Osteocyte (in vitro differentiated cells): Measurements from ENCODE around the gene CYBC1. TPM values are rescaled to one million over a fixed set of nuclear protein-coding genes. Genes with fewer than 3 reads are reported as not detected.

Experiments
- DNase-seq: peaks from one replicate; pipeline ENCODE4 v3.0.0; 2021; ENCODE audit warnings: mixed read lengths; ENCODE audit not compliant: unreplicated experiment; ENCODE audit errors: extremely low spot score
- H3K27ac Mint-ChIP-seq: one replicate; pipeline ENCODE4 v1.8.0; 2021; ENCODE audit warnings: mild to moderate bottlenecking, mixed read lengths; ENCODE audit not compliant: unreplicated experiment
- H3K27me3 Mint-ChIP-seq: one replicate; pipeline ENCODE4 v1.8.0; 2021; ENCODE audit warnings: mixed read lengths; ENCODE audit not compliant: unreplicated experiment
- H3K36me3 Mint-ChIP-seq: one replicate; pipeline ENCODE4 v1.8.0; 2021; ENCODE audit warnings: mixed read lengths; ENCODE audit not compliant: unreplicated experiment
- H3K4me1 Mint-ChIP-seq: one replicate; pipeline ENCODE4 v1.8.0; 2021; ENCODE audit warnings: mixed read lengths; ENCODE audit not compliant: unreplicated experiment
- H3K4me3 Mint-ChIP-seq: one replicate; pipeline ENCODE4 v1.8.0; 2021; ENCODE audit warnings: mild to moderate bottlenecking, moderate library complexity, mixed read lengths; ENCODE audit not compliant: unreplicated experiment
- H3K9me3 Mint-ChIP-seq: one replicate; pipeline ENCODE4 v1.8.0; 2021; ENCODE audit warnings: mixed read lengths; ENCODE audit not compliant: unreplicated experiment
- CTCF ChIP-seq: fragments of 200-600 bp; sonication (generic); IDR thresholded peaks from 2 replicates; pipeline ENCODE4 v1.5.0; 2021; ENCODE audit warnings: antibody characterized with exemption, mild to moderate bottlenecking, moderate library complexity
- total RNA-seq: library from RNA; stranded (reverse); gene quantifications from 2 replicates; pipeline ENCODE4 v1.2.1, GENCODE V29; 2021

Gene CYBC1
- total RNA-seq, 1 donor from 2014 or later: 78.7 TPM

DNA sequence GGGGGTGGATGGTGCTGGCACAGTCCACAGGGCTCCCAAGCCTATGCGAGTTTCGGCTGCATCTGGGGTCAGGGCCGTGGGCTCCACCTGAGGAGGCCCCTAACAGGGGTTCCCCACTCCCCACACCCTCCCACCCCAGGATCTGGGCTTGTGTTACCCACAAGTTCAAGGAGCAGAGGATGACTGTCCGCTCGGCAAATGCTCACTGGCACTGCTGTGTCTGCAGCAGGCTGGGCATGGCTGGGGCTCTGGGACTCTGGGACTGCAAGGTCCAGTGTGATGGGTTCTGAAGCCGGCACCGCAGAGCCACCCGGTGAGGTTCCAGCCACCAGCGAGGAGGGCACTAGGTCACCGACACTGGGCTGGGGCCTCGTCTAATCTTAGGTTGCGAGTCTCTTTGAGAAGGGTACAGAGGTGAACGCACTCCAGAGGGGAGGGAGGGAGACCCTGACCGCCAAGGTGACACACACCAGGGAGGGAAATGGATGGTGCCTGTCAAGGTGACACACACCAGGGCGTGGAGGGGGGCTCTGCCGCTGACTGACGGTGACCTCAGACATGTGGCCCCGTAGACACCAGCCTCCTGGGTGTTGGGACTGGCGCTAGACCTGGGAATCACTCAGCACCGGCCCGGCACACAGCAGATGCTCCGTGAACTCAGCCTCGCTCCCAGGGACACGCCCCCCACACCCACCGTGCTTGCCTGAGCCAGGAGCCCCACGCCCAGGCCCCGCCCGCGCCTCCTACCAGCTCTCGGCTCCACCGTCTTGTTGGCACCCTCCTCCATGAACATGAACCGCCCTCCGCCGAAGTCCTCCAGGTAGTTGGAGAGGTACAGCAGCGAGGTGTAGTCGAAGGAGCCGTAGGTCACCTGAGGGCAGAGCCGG is 52.9 kb downstream of the CYBC1 start:
- Mint-ChIP-seq H3K27me3 (no peaks in the 10 kb centered on the region), H3K36me3 (peaks cover 13% of the 10 kb centered on the region), H3K9me3 (no peaks in the 10 kb centered on the region), H3K27ac (no peak overlapping the region), H3K4me1 (peaks cover 42% of the 10 kb centered on the region), H3K4me3 (peak overlapping the region; percentile 18)
- no peak for TF ChIP-seq CTCF
- no peak for DNase-seq

GRCh38 chr17:82396601-82397435 is 53.7 kb downstream of the CYBC1 start:
- Mint-ChIP-seq H3K27ac (peak overlapping the region; percentile 52), H3K9me3 (no peaks in the 10 kb centered on the region), H3K27me3 (no peaks in the 10 kb centered on the region), H3K36me3 (peaks cover 12% of the 10 kb centered on the region), H3K4me1 (peaks cover 42% of the 10 kb centered on the region), H3K4me3 (peak overlapping the region; percentile 55)
- no peak for TF ChIP-seq CTCF
- DNase-seq: peak; percentile 84

DNA sequence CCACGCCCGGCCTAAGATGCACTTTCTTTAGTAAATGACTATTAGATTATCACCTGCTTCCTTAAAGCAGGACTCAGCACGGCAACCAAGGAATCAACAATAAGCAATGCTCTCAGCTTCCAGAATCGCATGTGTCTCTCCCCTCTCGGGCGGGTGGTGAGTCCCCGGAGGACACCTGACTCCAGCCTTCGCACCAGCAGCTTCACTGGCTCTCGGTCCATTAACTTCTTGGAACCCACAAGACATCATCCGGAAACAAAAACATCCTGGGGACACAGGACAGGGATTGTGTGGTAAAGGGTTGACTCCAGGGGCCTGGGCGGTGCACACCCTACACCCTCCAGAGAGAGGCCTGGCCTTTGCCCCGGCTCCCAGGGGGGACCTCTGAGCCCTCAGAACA is 56.3 kb downstream of the CYBC1 start:
- H3K36me3 Mint-ChIP-seq: peaks cover 8% of the 10 kb centered on the region
- DNase-seq: no peak
- no peaks in the 10 kb centered on the region for H3K9me3 Mint-ChIP-seq
- no peaks in the 10 kb centered on the region for H3K27me3 Mint-ChIP-seq
- no peak overlapping the region for H3K27ac Mint-ChIP-seq
- no peak for TF ChIP-seq CTCF
- no peak overlapping the region for H3K4me3 Mint-ChIP-seq
- H3K4me1 Mint-ChIP-seq: peaks cover 30% of the 10 kb centered on the region

DNA sequence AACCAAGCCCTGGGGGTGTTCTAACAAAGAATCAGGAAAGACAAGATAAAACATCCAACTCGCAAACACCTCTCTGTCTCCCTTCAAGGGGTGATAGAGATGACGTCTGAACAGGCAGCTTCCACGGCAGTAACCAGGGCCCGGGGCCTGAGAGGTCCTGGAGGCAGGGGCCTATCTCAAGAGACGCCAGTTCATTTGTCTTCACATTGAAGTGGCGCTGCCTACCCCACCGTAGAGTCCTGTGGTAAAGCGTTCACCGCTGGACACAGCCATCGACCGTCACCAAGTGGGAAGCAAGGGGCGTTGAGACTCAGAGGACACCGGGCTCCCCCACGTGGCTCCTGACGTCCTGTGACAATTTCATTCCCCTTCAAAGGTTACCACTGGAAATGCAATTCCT is 57.6 kb downstream of the CYBC1 start:
- no peak for DNase-seq
- Mint-ChIP-seq H3K27me3 (no peaks in the 10 kb centered on the region), H3K4me3 (no peak overlapping the region), H3K27ac (no peak overlapping the region), H3K4me1 (peaks cover 18% of the 10 kb centered on the region), H3K9me3 (no peaks in the 10 kb centered on the region), H3K36me3 (peaks cover 8% of the 10 kb centered on the region)
- no peak for TF ChIP-seq CTCF

Other genes starting within 250 kb of the CYBC1 start
- gene CCDC57, start 237.9 kb downstream of the CYBC1 start, total RNA-seq: 50.8 and 57.9 TPM in 2 replicates
- 12.9 and 18.1 TPM in 2 replicates for gene SLC16A3, start 221.7 kb downstream of the CYBC1 start, total RNA-seq
- 118 and 124 TPM in 2 replicates for gene CSNK1D, start 177.1 kb downstream of the CYBC1 start, total RNA-seq
- 1.0 TPM in 2 replicates for gene CD7, start 133.1 kb downstream of the CYBC1 start, total RNA-seq
- gene SECTM1, start 117.0 kb downstream of the CYBC1 start, total RNA-seq: 24.1 and 28.6 TPM in 2 replicates
- gene TEX19, start 91.5 kb downstream of the CYBC1 start, total RNA-seq: not detected in 2 replicates
- not detected in 2 replicates for gene UTS2R, start 79.0 kb downstream of the CYBC1 start, total RNA-seq
- 21.9 and 26.5 TPM in 2 replicates for gene HEXD, start 32.4 kb downstream of the CYBC1 start, total RNA-seq
- gene OGFOD3, start 32.2 kb downstream of the CYBC1 start, total RNA-seq: 30.7 and 32.8 TPM in 2 replicates
- gene NARF, start 8.0 kb upstream of the CYBC1 start, total RNA-seq: 65.7 and 72.8 TPM in 2 replicates
- gene FOXK2, start 69.0 kb upstream of the CYBC1 start, total RNA-seq: 59.9 and 65.1 TPM in 2 replicates
- gene WDR45B, start 197.7 kb upstream of the CYBC1 start, total RNA-seq: 75.6 and 78.5 TPM in 2 replicates
- 13.4 and 14.7 TPM in 2 replicates for gene RAB40B, start 247.9 kb upstream of the CYBC1 start, total RNA-seq